ENCODE measurements around the gene DUSP12. TPM values are rescaled to one million over a fixed set of nuclear protein-coding genes. Genes with fewer than 3 reads are reported as not detected.

Gene DUSP12
- total and polyA plus RNA-seq, 2 donors (not counting 1 experiment from before 2014, with no cell fraction given) = 29.5 to 41.9 TPM

- TF ChIP-seq CTCF (IDR thresholded peaks at IDR 0.05) (peak; percentile 71), EZH2 (IDR thresholded peaks at IDR 0.05; ENCODE audit: borderline replicate concordance, insufficient read depth, low read depth, low read length, poor library complexity, severe bottlenecking) (no peak)
- Histone ChIP-seq H2AFZ (ENCODE audit: insufficient read depth, low read depth, low read length, poor library complexity, severe bottlenecking) (no peak overlapping the region), H4K20me1 (ENCODE audit: control insufficient read depth, insufficient read depth, low read length, poor library complexity, severe bottlenecking) (peaks cover 14% of the 10 kb centered on the region), H3K9ac (ENCODE audit: low read length) (no peak overlapping the region), H3K4me2 (replicated peaks; ENCODE audit: low read depth, low read length, poor library complexity, severe bottlenecking) (no peak overlapping the region), H3K9me3 (ENCODE audit: control extremely low read depth in 1 of 3, control insufficient read depth in 2 of 3, insufficient read depth in 1 of 3, low read length in 2 of 3) (no peaks in the 10 kb centered on the region), H3K27me3 (replicated peaks in 1 of 4; ENCODE audit: control extremely low read depth in 1 of 4, control insufficient read depth in 3 of 4, insufficient read depth in 4 of 4, low read length in 3 of 4) (no peaks in the 10 kb centered on the region), H3K27ac (ENCODE audit: low read length in 2 of 2) (no peak overlapping the region), H3K4me1 (ENCODE audit: control insufficient read depth in 2 of 2, insufficient read depth in 2 of 2, low read length in 2 of 2) (no peaks in the 10 kb centered on the region), H3K4me3 (ENCODE audit: control extremely low read depth in 1 of 5, extremely low read depth in 1 of 5, insufficient read depth in 1 of 5, low read depth in 2 of 5, low read length in 4 of 5) (no peak overlapping the region), H3K79me2 (ENCODE audit: control insufficient read depth, insufficient read depth, low read length) (no peaks in the 10 kb centered on the region), H3K36me3 (replicated peaks in 1 of 2; ENCODE audit: control extremely low read depth in 1 of 2, control insufficient read depth in 1 of 2, extremely low read depth in 1 of 2, insufficient read depth in 2 of 2, low read length in 1 of 2) (peaks cover 11 to 64% of the 10 kb centered on the region in 2 experiments)
- DNase-seq (peak; percentile 47), ATAC-seq (ENCODE audit: low read depth) (no peak)
- intact Hi-C loops (cut with micrococcal nuclease) = loop anchor here (5.0 kb wide), 1 partner anchor 835 kb away; no protein-coding TSS in a partner anchor
- H3K4me3 Mint-ChIP-seq = no peak overlapping the region
- peaks cover 3% of the 10 kb centered on the region for H3K4me1 Mint-ChIP-seq
- no peaks in the 10 kb centered on the region for H3K9me3 Mint-ChIP-seq (ENCODE audit: insufficient read depth)
- CTCF ChIA-PET = interaction anchor here (0.7 to 2.4 kb wide), 14 partner anchors 9 to 305 kb away, joined by 3 to 17 read pairs (median 4); partner anchors contain the start of gene DUSP12
- no CpG with 5 or more reads among the region's 3 CpGs for WGBS (ENCODE audit: insufficient coverage)
- H3K27me3 Mint-ChIP-seq = no peaks in the 10 kb centered on the region
- POLR2A ChIA-PET = no interaction called here
- no peak overlapping the region for H3K27ac Mint-ChIP-seq
These were observed 43.2 kb downstream of the DUSP12 start for GRCh38 chr1:161792740-161793139.

DNA sequence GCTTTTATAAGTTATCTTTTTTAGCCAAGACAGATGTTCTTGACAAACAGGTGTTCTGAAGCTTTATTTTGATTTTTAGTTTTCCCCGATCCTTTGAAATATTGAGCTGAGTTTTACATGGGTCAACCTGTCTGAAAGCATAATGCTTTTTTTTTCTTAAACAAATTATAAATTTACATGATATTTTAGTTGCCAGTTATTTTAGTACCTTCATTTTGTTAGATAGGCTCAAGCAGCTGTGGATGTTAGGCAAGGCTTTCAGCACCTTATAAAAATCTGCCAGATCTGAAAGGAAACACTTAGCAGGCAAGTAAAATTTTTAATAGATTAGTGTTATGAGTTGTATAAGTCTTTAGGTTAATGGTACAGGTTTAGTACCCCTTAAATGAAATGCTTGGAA is 50.2 kb downstream of the DUSP12 start:
- H3K4me3 ChIP-seq (ENCODE audit: control extremely low read depth in 1 of 5, extremely low read depth in 1 of 5, insufficient read depth in 1 of 5, low read depth in 2 of 5, low read length in 4 of 5) = no peak overlapping the region
- peaks cover 4 to 69% of the 10 kb centered on the region in 2 experiments for H3K36me3 ChIP-seq (replicated peaks in 1 of 2; ENCODE audit: control extremely low read depth in 1 of 2, control insufficient read depth in 1 of 2, extremely low read depth in 1 of 2, insufficient read depth in 2 of 2, low read length in 1 of 2)
- no peak overlapping the region for H3K27ac ChIP-seq (ENCODE audit: low read length in 2 of 2)
- no peaks in the 10 kb centered on the region for H3K4me1 ChIP-seq (ENCODE audit: control insufficient read depth in 2 of 2, insufficient read depth in 2 of 2, low read length in 2 of 2)
- TF ChIP-seq CTCF (IDR thresholded peaks at IDR 0.05) = no peak
- no peak for TF ChIP-seq EZH2 (IDR thresholded peaks at IDR 0.05; ENCODE audit: borderline replicate concordance, insufficient read depth, low read depth, low read length, poor library complexity, severe bottlenecking)
- Mint-ChIP-seq H3K4me1 (no peaks in the 10 kb centered on the region), H3K9me3 (ENCODE audit: insufficient read depth) (no peaks in the 10 kb centered on the region), H3K4me3 (no peak overlapping the region), H3K27ac (no peak overlapping the region), H3K27me3 (no peaks in the 10 kb centered on the region)
- ChIA-PET POLR2A (no interaction called here), CTCF (no interaction called here)
- no peak overlapping the region for H2AFZ ChIP-seq (ENCODE audit: insufficient read depth, low read depth, low read length, poor library complexity, severe bottlenecking)
- no peaks in the 10 kb centered on the region for H3K9me3 ChIP-seq (ENCODE audit: control extremely low read depth in 1 of 3, control insufficient read depth in 2 of 3, insufficient read depth in 1 of 3, low read length in 2 of 3)
- no peaks in the 10 kb centered on the region for H3K79me2 ChIP-seq (ENCODE audit: control insufficient read depth, insufficient read depth, low read length)
- peaks cover 1% of the 10 kb centered on the region for H4K20me1 ChIP-seq (ENCODE audit: control insufficient read depth, insufficient read depth, low read length, poor library complexity, severe bottlenecking)
- ATAC-seq (ENCODE audit: low read depth) (no peak), DNase-seq (no peak)
- intact Hi-C loops (cut with micrococcal nuclease) = no loop called here
- no peaks in the 10 kb centered on the region for H3K27me3 ChIP-seq (replicated peaks in 1 of 4; ENCODE audit: control extremely low read depth in 1 of 4, control insufficient read depth in 3 of 4, insufficient read depth in 4 of 4, low read length in 3 of 4)
- no peak overlapping the region for H3K4me2 ChIP-seq (replicated peaks; ENCODE audit: low read depth, low read length, poor library complexity, severe bottlenecking)
- no peak overlapping the region for H3K9ac ChIP-seq (ENCODE audit: low read length)
- WGBS (ENCODE audit: insufficient coverage) = no CpG with 5 or more reads among the region's 1 CpG

Measured in B cell (primary cell).